Right renal cortex interstitium (tissue), 3 donors: ENCODE results near the gene DDX60. TPM values are rescaled to one million over a fixed set of nuclear protein-coding genes. Genes with fewer than 3 reads are reported as not detected.
A peak's percentile ranks its signal among the peaks of the same experiment; 100 is the strongest.
"Not testable (repeated sequence)": the region's sequence is repeated elsewhere in the genome, so short reads cannot be mapped to it uniquely, and the experiment has no call there.

Source experiments
- DNase-seq, 3 donors: peaks; one replicate each; pipeline ENCODE4 v3.0.0-alpha.2; 2013; ENCODE audit warnings: low read depth in 3 of 3, low spot score in 2 of 3
- polyA plus RNA-seq, 3 donors: library from polyadenylated mRNA; unstranded; fragments of 120-200 nt; gene quantifications; one replicate each; pipeline ENCODE4 v1.2.1, GENCODE V29; 2013; ENCODE audit not compliant: insufficient read length in 3 of 3

DDX60 gene
- polyA plus RNA-seq, 3 donors: 12.4 to 16.9 (median 14.2) TPM

GRCh38 chr4:168218645-168219044, 99.9 kb downstream of the DDX60 start:
- DNase-seq: no peak

- not testable (repeated sequence) for DNase-seq
These were observed 105.0 kb downstream of the DDX60 start for GRCh38 chr4:168213511-168213910.

- no peak for DNase-seq
These were observed 105.9 kb downstream of the DDX60 start for GRCh38 chr4:168212656-168213055.

GRCh38 chr4:168208957-168209614, 109.5 kb downstream of the DDX60 start:
- DNase-seq: no peak

- DNase-seq: no peak
These were observed 115.2 kb downstream of the DDX60 start for GRCh38 chr4:168203233-168203911.

- no peak for DNase-seq
These were observed 117.9 kb downstream of the DDX60 start for GRCh38 chr4:168200685-168201084.

- no peak for DNase-seq
These were observed 119.1 kb downstream of the DDX60 start for GRCh38 chr4:168199260-168199957.

- no peak for DNase-seq
These were observed 120.6 kb downstream of the DDX60 start for GRCh38 chr4:168197926-168198325.

- no peak for DNase-seq
These were observed 129.8 kb downstream of the DDX60 start for GRCh38 chr4:168188754-168189153.

GRCh38 chr4:168183717-168184571, 134.6 kb downstream of the DDX60 start:
- DNase-seq: peak in 2 of 3 donors; percentile 10 to 13

- DNase-seq: peak in 1 of 3 donors; percentile 18
These were observed 140.9 kb downstream of the DDX60 start for GRCh38 chr4:168177546-168178149.

- no peak for DNase-seq
These were observed 144.2 kb downstream of the DDX60 start for GRCh38 chr4:168174308-168174707.

GRCh38 chr4:168167714-168168284, 150.8 kb downstream of the DDX60 start:
- DNase-seq: no peak

Other genes starting within 250 kb of the DDX60 start
- gene ANXA10, start 226.2 kb downstream of the DDX60 start, polyA plus RNA-seq: under 1 TPM; 0.17 to 0.43 (median 0.25) TPM
- gene DDX60L, start 161.7 kb upstream of the DDX60 start, polyA plus RNA-seq: 10 to 100 TPM in 1 of 3 donors, 1 to 10 TPM in 2; 8.9 to 10.7 (median 9.7) TPM
- 100 to 1,000 TPM; 213 to 223 (median 220) TPM for gene PALLD, start 178.3 kb upstream of the DDX60 start, polyA plus RNA-seq